ENCODE results near the gene APLP1.
"Not testable (repeated sequence)": the region's sequence is repeated elsewhere in the genome, so short reads cannot be mapped to it uniquely, and the experiment has no call there.

Gene APLP1

DNA sequence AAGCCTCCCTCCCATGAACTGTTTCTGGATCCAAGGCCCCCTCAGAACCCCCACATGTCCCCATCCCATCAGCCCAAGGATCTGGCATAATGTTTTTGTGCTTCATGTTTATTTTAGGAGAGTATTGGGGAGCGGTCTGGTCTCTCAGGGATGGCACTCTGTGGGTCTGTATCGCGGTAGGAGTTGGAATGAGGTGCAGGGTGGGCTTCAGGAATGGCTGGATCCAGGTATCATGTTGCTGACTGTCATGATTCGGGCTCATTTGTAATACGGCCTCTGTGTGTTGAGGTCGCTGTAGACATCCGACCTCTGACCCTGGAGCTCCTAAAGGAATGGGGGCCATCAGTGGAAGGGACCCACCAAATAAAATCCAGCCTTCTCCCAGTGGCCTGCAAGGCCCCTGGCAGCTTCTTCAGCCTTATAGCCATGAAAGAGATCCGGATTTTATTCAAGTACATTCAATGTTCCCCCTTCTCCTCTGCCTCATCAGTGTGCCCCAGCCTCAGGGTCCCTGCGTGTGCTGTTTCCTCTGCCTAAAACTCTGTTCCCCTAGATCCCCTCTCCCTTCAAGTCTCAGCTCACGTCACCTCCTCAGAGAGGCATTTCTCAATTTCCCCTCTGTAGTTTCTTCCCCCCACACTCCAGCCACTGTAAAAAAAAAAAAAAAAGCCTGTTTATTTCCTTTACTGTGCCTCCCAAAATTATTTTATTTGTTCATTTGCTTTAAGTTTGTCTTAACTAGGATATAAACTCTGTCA lies 36.1 kb downstream of the APLP1 start:
- DNase-seq = no peak

DNA sequence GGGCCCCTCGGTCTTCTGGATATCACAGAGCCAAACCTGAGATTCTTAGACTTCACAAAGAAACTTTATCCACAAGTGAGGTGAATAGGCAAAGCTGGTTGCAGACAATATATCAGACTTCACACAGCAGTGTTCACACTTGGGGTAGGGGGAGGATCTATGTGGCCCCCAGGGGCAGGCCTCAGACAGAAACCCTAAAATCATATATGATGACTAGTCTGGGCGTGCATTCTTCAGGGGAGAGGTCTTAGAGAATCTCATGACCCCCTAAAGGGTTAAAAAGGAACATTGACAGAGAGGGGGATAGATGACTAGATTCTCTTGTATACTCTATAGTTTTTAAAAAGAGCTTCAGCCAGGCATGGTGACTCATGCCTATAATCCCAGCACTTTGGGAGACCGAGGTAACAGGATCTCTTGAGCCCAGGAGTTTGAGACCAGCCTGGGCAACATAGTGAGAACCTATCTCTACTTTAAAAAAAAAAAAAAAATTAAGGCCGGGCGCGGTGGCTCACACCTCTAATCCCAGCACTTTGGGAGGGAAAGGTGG lies 36.9 kb downstream of the APLP1 start:
- no peak for DNase-seq

DNA sequence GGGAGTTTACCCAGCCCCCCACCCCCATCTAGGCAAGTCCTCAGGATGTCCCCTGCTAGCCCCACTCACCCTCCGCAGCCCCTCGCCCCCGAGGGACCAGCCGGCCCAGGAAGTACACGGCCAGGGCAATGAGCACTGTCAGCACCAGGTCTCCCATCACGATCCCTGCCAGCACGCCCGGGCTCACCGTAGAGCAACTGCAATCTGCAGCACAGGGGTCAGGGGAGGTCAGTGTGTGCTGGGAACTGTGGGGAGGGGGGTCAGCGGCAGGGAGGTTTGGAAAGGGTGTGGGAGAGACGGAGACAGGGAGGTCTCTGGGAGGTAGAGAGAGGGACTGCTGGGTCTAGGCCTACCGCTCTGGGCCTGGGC lies 39.0 kb downstream of the APLP1 start:
- no peak for DNase-seq

DNA sequence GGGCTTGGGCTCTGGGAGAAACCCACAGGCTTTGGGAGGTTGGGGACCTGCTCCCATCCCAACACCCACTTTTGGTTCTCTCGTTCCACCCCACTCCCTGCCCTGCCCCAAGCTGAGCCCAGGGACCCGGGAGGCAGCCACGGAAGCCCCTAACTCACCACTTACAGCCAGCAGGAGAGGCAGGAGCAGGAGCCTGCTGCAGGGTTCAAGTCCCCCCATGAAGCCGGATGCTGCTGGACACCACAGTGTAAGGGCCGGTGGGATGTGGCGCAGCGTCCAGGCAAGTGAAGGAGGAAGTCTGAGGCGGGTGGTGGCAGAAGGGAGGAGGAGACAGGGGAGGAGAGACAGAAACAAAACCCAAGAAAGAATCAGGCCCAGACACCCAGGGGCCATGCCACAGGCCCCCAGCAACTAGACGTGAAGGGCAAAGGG lies 39.7 kb downstream of the APLP1 start, which contains the start of gene TYROBP:
Gene TYROBP (minus strand): TSS at position 286 of the 432 bp plus-strand sequence. CDS start 67 bp downstream, at position 219.
- DNase-seq = no peak

DNA sequence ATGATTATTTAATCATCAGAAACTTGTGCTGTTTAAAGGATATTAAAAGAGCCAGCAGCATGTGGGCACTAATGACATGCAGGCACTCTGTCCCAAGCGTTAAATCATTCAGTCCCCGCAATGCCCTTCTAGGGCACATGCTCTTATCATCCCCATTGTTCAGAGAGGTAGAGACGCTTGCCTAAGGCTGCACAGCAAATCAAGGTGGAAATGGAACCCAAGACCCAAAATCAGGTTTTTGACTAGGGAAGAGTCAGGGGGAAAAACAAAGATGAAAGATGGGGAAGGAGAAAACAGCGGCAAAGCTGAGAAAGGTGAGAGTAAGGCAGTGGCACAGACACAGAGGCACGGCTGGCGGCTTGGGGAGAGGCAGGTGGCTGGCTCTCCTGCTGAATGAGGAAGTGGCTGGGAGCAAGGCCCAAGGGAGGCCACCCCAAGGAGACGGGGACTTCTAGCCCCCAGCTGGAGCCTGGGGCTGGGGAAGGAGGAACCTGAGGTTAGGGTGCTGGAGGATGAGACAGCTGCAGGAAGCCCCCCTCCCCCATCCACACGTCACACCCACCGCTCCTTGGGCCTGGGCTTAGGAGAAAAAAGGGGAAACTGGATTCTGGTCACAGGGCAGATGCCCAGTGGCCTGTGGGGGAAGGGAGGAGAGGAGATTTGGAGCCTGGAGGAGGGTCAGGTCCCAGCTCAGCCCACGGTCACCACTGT lies 40.8 kb downstream of the APLP1 start:
- DNase-seq = no peak

DNA sequence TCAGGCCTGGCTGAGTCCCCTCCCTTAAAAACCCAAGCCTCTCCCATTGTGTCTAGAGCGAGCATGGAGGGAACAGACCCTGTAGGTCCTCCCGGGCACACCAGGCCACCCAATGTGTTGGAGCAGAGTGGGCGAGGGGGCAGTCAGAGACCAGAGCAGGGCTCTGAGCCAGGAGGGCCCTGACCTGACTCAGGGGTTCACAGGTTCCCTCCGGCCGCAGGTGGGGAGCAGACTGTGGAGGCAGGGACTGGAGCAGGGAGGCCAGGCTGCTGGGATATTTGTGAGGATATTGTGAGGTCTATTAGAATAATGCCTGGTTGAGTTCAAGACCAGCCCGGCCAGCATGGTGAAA lies 41.3 kb downstream of the APLP1 start:
- no peak for DNase-seq

DNA sequence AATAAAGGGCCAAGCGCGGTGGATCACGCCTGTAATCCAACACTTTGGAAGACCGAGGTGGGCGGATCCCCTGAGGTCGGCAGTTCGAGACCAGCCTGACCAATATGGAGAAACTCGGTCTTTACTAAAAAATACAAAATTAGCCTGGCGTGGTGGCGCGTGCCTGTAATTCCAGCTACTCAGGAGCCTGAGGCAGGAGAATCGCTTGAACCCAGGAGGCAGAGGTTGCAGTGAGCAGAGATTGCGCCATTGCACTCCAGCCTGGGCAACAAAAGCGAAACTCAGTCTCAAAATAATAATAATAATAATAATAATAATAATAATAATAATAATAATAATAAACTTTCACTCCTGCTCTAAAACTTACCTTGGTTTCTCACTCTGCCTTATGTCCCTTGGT lies 42.0 kb downstream of the APLP1 start:
- DNase-seq = not testable (repeated sequence)

DNA sequence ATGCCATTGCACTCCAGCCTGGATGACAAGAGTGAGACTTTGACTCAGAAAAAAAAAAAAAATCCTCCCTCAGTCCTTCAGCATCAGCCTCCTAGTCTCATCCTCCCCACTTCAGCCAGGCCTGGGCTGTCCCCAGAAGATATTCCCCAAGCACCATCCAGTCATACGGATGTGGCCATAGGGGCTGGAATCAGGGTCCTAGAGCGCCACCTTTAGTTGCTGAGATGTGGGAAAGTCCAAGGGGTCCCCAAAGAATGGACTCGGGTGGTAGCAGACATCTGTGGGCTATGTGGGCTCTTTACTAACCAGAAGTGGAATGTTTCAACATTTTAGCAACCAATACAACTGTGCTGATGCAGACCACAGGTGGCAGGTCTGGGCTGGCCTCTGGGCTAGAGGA lies 42.8 kb downstream of the APLP1 start:
- DNase-seq = no peak

DNA sequence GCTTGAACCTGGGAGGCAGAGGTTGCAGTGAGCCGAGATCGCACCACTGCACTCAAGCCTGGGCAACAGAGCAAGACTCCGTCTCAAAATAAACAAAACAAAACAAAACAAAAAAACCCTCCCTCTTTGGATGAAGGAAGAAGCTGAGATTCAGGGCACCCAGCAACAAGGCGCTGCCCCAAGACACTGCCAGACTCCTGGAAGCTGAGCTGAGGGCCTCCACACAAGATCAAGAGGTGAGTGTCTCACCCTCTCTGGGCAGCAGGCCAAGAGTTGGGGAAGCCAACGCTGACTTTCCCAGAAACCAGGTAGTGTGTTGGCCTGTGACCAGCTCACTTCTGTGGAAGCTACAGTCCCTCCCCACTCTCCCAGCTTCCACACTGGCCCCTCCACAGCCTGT lies 43.4 kb downstream of the APLP1 start:
- DNase-seq = no peak

DNA sequence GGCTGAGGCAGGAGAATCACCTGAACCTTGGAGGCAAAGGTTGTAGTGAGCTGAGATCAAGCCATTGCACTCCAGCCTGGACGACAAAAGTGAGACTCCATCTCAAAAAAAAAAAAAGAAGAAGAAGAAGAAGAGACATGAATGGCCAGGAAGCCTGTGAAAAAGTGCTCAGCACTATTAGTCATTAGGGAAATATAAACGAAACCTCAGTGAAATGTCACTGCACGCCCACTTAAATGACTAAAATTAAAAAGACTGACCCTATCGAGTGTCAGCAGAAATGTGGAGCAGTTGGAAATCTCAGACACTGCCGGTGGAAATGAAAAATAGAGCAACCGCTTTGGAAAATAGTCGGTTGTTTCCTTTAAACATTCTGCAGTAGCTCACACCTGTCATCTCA lies 45.2 kb downstream of the APLP1 start:
- no peak for DNase-seq

DNA sequence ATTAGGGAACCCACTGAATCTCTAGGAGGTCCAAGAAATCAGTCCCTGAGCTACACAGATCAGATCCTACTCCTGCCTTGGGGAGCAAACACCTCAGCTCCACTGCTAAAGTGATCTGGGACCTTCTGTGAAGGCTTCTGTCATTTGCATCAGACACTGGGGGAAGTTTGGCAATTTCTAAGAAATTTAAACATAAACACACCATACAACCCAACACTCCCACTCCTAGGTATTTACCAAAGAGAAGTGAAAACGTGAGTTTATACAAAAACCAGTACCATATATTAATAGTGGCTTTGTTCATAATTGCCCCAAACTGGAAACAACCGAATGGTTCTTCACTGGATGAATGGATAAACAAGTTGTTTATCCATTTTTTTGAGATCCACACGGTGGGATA lies 47.1 kb downstream of the APLP1 start:
- no peak for DNase-seq

DNA sequence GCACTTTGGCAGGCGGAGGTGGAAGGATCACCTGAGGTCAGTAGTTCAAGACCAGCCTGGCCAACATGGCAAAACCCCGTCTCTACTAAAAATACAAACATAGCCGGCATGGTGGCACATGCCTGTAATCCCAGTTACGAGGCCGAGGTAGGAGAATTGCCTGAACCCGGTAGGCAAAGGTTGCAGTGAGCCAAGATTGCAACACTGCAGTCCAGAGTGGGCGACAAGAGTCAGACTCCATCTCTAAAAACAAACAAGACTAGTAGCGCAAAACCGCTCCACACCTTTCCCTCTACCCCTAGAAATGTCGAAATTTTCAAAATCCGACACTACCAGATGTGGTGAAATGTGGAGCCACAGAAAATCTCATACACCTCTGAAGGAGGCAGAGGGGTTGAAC lies 50.9 kb downstream of the APLP1 start:
- DNase-seq = no peak

DNA sequence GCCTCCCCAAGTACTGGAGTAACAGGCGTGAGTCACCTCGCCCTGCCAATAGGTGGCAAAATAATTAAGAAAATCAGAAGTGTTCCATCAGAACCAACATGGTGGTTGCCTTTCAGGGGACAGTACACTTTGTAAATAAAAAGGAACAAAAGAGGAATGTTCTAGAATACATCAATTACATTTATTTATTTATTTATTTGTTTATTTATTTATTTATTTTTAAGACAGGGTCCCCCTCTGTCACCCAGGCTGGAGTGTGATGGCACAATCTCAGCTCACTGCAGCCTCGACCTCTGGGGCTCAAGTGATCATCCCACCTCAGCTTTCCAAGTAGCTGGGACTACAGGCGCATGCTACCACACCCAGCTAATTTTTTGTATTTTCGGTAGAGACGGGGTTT lies 52.6 kb downstream of the APLP1 start:
- DNase-seq = no peak

DNA sequence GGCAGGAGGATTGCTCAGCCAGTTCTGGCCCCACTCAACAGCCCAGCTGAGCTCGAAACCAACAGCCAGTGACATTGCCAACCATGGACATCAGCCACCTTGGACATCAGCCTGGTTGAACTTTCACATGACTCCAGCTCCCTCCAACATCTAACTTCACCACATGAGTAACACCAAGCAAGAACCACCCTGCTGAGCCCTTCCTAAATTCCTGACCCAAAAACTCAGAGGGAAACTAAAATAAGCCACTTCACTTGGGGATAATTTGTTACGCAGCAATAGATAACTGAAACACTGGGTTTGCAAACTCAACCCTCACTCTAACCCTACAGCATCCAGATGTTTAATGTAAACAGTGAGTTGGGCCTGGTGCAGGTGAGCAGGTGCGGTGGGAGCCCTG lies 57.1 kb downstream of the APLP1 start:
- no peak for DNase-seq

DNA sequence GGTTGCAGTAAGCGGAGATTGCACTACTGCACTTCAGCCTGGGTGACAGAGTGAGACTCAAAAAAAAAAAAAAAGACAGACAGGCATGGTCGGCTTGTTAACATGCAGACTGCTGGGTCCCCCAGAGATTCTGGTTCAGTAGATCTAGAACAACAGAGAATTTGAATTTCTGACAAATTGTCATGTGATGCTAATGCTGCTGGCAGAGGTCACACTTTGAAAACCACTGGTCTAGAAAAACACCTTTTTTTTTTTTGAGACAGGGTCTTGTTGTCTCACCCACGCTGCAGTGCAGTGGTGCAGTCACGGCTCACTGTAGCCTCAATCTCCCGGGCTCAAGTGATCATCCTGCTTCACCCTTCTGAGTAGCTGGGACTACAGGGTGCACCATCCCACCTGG lies 60.1 kb downstream of the APLP1 start:
- no peak for DNase-seq

All from right kidney (tissue), 1 donor.